ENCODE data around the gene RNF227. TPM values are rescaled to one million over a fixed set of nuclear protein-coding genes. Genes with fewer than 3 reads are reported as not detected.

The RNF227 gene
- total RNA-seq, 1 experiment from 2014 or later: 0.83 TPM

DNA sequence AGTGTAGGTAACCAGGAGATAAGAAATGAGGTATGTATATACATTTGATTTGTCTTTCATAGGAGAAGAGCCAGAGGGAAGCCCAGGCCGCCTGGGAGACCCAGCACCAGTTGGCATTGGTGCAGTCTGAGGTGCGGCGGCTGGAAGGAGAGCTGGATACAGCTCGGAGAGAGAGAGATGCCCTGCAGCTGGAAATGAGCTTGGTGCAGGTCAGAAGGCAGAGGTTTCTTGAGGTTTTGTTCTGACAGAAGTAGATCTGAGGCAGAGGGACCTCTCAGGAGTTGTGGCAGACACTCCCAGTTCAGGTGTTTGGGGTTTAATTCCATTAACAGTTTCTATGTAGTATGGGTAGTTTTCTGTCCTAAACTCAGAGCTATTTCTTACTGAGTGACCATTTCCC, 23.9 kb upstream of the RNF227 start (continued):
- TF ChIP-seq, protein P1, sequence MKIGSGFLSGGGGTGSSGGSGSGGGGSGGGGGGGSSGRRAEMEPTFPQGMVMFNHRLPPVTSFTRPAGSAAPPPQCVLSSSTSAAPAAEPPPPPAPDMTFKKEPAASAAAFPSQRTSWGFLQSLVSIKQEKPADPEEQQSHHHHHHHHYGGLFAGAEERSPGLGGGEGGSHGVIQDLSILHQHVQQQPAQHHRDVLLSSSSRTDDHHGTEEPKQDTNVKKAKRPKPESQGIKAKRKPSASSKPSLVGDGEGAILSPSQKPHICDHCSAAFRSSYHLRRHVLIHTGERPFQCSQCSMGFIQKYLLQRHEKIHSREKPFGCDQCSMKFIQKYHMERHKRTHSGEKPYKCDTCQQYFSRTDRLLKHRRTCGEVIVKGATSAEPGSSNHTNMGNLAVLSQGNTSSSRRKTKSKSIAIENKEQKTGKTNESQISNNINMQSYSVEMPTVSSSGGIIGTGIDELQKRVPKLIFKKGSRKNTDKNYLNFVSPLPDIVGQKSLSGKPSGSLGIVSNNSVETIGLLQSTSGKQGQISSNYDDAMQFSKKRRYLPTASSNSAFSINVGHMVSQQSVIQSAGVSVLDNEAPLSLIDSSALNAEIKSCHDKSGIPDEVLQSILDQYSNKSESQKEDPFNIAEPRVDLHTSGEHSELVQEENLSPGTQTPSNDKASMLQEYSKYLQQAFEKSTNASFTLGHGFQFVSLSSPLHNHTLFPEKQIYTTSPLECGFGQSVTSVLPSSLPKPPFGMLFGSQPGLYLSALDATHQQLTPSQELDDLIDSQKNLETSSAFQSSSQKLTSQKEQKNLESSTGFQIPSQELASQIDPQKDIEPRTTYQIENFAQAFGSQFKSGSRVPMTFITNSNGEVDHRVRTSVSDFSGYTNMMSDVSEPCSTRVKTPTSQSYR (CRISPR knock-in tag; IDR thresholded peaks at IDR 0.05): no peak
- TF ChIP-seq, protein P2, sequence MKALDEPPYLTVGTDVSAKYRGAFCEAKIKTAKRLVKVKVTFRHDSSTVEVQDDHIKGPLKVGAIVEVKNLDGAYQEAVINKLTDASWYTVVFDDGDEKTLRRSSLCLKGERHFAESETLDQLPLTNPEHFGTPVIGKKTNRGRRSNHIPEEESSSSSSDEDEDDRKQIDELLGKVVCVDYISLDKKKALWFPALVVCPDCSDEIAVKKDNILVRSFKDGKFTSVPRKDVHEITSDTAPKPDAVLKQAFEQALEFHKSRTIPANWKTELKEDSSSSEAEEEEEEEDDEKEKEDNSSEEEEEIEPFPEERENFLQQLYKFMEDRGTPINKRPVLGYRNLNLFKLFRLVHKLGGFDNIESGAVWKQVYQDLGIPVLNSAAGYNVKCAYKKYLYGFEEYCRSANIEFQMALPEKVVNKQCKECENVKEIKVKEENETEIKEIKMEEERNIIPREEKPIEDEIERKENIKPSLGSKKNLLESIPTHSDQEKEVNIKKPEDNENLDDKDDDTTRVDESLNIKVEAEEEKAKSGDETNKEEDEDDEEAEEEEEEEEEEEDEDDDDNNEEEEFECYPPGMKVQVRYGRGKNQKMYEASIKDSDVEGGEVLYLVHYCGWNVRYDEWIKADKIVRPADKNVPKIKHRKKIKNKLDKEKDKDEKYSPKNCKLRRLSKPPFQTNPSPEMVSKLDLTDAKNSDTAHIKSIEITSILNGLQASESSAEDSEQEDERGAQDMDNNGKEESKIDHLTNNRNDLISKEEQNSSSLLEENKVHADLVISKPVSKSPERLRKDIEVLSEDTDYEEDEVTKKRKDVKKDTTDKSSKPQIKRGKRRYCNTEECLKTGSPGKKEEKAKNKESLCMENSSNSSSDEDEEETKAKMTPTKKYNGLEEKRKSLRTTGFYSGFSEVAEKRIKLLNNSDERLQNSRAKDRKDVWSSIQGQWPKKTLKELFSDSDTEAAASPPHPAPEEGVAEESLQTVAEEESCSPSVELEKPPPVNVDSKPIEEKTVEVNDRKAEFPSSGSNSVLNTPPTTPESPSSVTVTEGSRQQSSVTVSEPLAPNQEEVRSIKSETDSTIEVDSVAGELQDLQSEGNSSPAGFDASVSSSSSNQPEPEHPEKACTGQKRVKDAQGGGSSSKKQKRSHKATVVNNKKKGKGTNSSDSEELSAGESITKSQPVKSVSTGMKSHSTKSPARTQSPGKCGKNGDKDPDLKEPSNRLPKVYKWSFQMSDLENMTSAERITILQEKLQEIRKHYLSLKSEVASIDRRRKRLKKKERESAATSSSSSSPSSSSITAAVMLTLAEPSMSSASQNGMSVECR (CRISPR knock-in tag; IDR thresholded peaks at IDR 0.05; ENCODE audit: borderline replicate concordance): no peak
- TF ChIP-seq, protein P3, sequence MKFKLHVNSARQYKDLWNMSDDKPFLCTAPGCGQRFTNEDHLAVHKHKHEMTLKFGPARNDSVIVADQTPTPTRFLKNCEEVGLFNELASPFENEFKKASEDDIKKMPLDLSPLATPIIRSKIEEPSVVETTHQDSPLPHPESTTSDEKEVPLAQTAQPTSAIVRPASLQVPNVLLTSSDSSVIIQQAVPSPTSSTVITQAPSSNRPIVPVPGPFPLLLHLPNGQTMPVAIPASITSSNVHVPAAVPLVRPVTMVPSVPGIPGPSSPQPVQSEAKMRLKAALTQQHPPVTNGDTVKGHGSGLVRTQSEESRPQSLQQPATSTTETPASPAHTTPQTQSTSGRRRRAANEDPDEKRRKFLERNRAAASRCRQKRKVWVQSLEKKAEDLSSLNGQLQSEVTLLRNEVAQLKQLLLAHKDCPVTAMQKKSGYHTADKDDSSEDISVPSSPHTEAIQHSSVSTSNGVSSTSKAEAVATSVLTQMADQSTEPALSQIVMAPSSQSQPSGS (CRISPR knock-in tag; IDR thresholded peaks at IDR 0.05; ENCODE audit: borderline replicate concordance, low read depth): no peak
- TF ChIP-seq CREB1 (CRISPR knock-in tag; IDR thresholded peaks at IDR 0.05): no peak
- TF ChIP-seq, protein P4, sequence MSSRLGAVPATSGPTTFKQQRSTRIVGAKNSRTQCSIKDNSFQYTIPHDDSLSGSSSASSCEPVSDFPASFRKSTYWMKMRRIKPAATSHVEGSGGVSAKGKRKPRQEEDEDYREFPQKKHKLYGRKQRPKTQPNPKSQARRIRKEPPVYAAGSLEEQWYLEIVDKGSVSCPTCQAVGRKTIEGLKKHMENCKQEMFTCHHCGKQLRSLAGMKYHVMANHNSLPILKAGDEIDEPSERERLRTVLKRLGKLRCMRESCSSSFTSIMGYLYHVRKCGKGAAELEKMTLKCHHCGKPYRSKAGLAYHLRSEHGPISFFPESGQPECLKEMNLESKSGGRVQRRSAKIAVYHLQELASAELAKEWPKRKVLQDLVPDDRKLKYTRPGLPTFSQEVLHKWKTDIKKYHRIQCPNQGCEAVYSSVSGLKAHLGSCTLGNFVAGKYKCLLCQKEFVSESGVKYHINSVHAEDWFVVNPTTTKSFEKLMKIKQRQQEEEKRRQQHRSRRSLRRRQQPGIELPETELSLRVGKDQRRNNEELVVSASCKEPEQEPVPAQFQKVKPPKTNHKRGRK (CRISPR knock-in tag; IDR thresholded peaks at IDR 0.05; ENCODE audit: borderline replicate concordance): no peak
- TF ChIP-seq ELF4 (CRISPR knock-in tag; IDR thresholded peaks at IDR 0.05; ENCODE audit: low read depth): no peak
- TF ChIP-seq TP53 (CRISPR knock-in tag; IDR thresholded peaks at IDR 0.05): no peak
- TF ChIP-seq, protein P5, sequence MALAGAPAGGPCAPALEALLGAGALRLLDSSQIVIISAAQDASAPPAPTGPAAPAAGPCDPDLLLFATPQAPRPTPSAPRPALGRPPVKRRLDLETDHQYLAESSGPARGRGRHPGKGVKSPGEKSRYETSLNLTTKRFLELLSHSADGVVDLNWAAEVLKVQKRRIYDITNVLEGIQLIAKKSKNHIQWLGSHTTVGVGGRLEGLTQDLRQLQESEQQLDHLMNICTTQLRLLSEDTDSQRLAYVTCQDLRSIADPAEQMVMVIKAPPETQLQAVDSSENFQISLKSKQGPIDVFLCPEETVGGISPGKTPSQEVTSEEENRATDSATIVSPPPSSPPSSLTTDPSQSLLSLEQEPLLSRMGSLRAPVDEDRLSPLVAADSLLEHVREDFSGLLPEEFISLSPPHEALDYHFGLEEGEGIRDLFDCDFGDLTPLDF (CRISPR knock-in tag; IDR thresholded peaks at IDR 0.05): no peak
- TF ChIP-seq, protein P6, sequence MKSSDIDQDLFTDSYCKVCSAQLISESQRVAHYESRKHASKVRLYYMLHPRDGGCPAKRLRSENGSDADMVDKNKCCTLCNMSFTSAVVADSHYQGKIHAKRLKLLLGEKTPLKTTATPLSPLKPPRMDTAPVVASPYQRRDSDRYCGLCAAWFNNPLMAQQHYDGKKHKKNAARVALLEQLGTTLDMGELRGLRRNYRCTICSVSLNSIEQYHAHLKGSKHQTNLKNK (CRISPR knock-in tag; IDR thresholded peaks at IDR 0.05): no peak
- TF ChIP-seq, protein P7, sequence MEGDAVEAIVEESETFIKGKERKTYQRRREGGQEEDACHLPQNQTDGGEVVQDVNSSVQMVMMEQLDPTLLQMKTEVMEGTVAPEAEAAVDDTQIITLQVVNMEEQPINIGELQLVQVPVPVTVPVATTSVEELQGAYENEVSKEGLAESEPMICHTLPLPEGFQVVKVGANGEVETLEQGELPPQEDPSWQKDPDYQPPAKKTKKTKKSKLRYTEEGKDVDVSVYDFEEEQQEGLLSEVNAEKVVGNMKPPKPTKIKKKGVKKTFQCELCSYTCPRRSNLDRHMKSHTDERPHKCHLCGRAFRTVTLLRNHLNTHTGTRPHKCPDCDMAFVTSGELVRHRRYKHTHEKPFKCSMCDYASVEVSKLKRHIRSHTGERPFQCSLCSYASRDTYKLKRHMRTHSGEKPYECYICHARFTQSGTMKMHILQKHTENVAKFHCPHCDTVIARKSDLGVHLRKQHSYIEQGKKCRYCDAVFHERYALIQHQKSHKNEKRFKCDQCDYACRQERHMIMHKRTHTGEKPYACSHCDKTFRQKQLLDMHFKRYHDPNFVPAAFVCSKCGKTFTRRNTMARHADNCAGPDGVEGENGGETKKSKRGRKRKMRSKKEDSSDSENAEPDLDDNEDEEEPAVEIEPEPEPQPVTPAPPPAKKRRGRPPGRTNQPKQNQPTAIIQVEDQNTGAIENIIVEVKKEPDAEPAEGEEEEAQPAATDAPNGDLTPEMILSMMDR (IDR thresholded peaks at IDR 0.05): no peak

DNA sequence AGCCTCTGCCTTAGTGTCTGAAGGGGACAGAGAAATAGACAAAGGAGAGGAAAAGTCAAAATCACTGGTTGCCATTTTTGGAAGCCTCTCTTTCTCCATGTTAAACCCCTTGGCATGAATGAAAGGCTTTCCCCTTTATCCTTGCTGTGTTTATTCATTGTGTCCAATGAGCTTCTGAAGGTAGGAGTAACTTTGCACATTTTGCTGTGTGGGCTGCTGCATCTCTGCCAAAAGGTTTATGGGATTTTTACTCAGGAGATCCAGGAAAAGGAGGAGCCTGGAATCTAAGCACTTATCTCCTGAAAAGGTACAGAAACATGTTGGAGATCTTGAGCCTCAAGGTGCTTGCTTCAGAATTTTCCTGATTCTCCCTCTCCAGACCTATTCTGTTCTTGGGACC, 19.8 kb upstream of the RNF227 start:
- POLR2A ChIA-PET: no interaction called here
- no peak for TF ChIP-seq SP1 (CRISPR knock-in tag; conservative IDR thresholded peaks at IDR 0.05)
- no peak for TF ChIP-seq SMAD3 (CRISPR knock-in tag; IDR thresholded peaks at IDR 0.05; ENCODE audit: borderline replicate concordance)
- TF ChIP-seq, protein P8, sequence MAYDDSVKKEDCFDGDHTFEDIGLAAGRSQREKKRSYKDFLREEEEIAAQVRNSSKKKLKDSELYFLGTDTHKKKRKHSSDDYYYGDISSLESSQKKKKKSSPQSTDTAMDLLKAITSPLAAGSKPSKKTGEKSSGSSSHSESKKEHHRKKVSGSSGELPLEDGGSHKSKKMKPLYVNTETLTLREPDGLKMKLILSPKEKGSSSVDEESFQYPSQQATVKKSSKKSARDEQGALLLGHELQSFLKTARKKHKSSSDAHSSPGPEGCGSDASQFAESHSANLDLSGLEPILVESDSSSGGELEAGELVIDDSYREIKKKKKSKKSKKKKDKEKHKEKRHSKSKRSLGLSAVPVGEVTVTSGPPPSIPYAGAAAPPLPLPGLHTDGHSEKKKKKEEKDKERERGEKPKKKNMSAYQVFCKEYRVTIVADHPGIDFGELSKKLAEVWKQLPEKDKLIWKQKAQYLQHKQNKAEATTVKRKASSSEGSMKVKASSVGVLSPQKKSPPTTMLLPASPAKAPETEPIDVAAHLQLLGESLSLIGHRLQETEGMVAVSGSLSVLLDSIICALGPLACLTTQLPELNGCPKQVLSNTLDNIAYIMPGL (CRISPR knock-in tag; IDR thresholded peaks at IDR 0.05): no peak
- no peak for TF ChIP-seq ZNF121 (CRISPR knock-in tag; IDR thresholded peaks at IDR 0.05)
- TF ChIP-seq FOXJ3 (CRISPR knock-in tag; IDR thresholded peaks at IDR 0.05; ENCODE audit: borderline replicate concordance): no peak
- TF ChIP-seq RELA (CRISPR knock-in tag; IDR thresholded peaks at IDR 0.05; ENCODE audit: borderline replicate concordance): no peak
- no peak for TF ChIP-seq ZNF263 (CRISPR knock-in tag; IDR thresholded peaks at IDR 0.05; ENCODE audit: low read depth)
- no peak for TF ChIP-seq ZNF138 (CRISPR knock-in tag; conservative IDR thresholded peaks at IDR 0.05)

More for the DNA sequence above, 19.8 kb upstream of the RNF227 start:
- Mint-ChIP-seq H3K9me3 (no peaks in the 10 kb centered on the region), H3K27ac (no peak overlapping the region), H3K4me1 (peaks cover 19% of the 10 kb centered on the region), H3K4me3 (no peak overlapping the region), H3K27me3 (ENCODE audit: low read depth) (peaks cover 7% of the 10 kb centered on the region), H3K36me3 (peaks cover 38% of the 10 kb centered on the region)
- DNase-seq (ENCODE audit: low spot score): no peak
- CTCF ChIA-PET: interaction anchor here (0.6 to 0.7 kb wide), 2 partner anchors 105 to 139 kb away, joined by 3 to 4 read pairs; no protein-coding TSS in a partner anchor
- no peak for ATAC-seq
